ENCODE measurements around the gene KDM3B. TPM values are rescaled to one million over a fixed set of nuclear protein-coding genes. Genes with fewer than 3 reads are reported as not detected.

The KDM3B gene
- total and polyA plus RNA-seq, 2 of the 8 experiments (the other 6 are each of a cell fraction or from before 2014, with no cell fraction given): 27.1 to 78.1 TPM

DNA sequence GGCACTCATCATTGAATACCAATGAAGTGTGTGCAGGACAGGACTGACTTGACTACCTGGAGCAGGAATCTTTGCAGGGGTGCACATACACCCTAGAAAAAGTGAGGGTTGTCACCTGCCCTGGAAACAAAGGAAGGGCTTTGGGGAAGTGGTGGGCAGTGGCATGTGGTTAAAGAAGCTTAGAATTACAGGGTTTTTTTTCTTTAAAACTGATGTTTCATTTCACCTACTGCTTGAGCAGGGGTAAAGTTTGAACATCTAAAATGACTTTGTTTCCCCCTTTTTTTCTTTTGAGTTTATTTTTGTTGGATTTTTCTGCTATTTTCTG is 2.0 kb upstream of the KDM3B start:
- ChIA-PET CTCF (ENCODE audit: partially characterized antibody) (interaction anchor here (1.5 to 11.4 kb wide), 3 partner anchors 13 to 138 kb away, joined by 3 to 196 read pairs (median 4); partner anchors contain the start of genes CDC23, CDC25C and FAM53C), POLR2A (ENCODE audit: partially characterized antibody) (interaction anchor here (1.8 to 14.6 kb wide), 4 partner anchors 11 to 192 kb away, joined by 4 to 254 read pairs (median 39); partner anchors contain the start of genes CDC25C, ETF1 and FAM53C)
- H3K79me2 ChIP-seq (ENCODE audit: control insufficient read depth in 1 of 2, insufficient read depth in 2 of 2, low read length in 2 of 2): peaks cover 5 to 25% of the 10 kb centered on the region in 2 experiments; a peak in 3 of 4 replicates
- no peak overlapping the region for H2BK20ac ChIP-seq (ENCODE audit: low read length)
- H3K56ac ChIP-seq (replicated peaks; ENCODE audit: insufficient read length, low read depth, low read length): no peak overlapping the region
- H3K9me3 ChIP-seq (ENCODE audit: insufficient read depth in 2 of 2, low read depth in 1 of 2, low read length in 1 of 2): no peaks in the 10 kb centered on the region
- no peak overlapping the region for H2AK5ac ChIP-seq (ENCODE audit: low read depth, low read length)
- H3K4me2 ChIP-seq (ENCODE audit: insufficient read depth in 1 of 2, low read depth in 2 of 2, low read length in 2 of 2): no peak overlapping the region
- DNase-seq (ENCODE audit: low read depth in 1 of 2, low spot score in 2 of 2) (no peak), FAIRE-seq (no peak)
- peaks cover 8% of the 10 kb centered on the region for H3K23me2 ChIP-seq (ENCODE audit: low read depth, low read length)
- H3K23ac ChIP-seq (ENCODE audit: insufficient read length): no peak overlapping the region
- peaks cover 0 to 9% (median 3%) of the 10 kb centered on the region in 4 experiments; a peak in 3 of 7 replicates for H3K4me1 ChIP-seq (replicated peaks in 1 of 4; ENCODE audit: control insufficient read depth in 3 of 4, insufficient read depth in 4 of 4, low read length in 3 of 4)
- no peak overlapping the region for H4K8ac ChIP-seq (ENCODE audit: extremely low read depth, insufficient read depth, low read length)
- H2BK5ac ChIP-seq (ENCODE audit: low read depth, low read length): no peak overlapping the region
- H3K27me3 ChIP-seq (replicated peaks in 1 of 4; ENCODE audit: control insufficient read depth in 3 of 4, extremely low read depth in 1 of 4, insufficient read depth in 3 of 4, low read length in 3 of 4): no peaks in the 10 kb centered on the region
- H2AFZ ChIP-seq (ENCODE audit: low read length): no peak overlapping the region
- H3K9ac ChIP-seq (replicated peaks in 1 of 4; ENCODE audit: extremely low read depth in 1 of 4, low read depth in 3 of 4, low read length in 3 of 4): no peak overlapping the region
- no peak overlapping the region for H4K5ac ChIP-seq (ENCODE audit: insufficient read length, low read depth, low read length)
- no peak overlapping the region for H2BK15ac ChIP-seq (ENCODE audit: low read length)
- no peak overlapping the region for H2BK12ac ChIP-seq (ENCODE audit: low read depth, low read length)
- no peak overlapping the region for H3K27ac ChIP-seq (ENCODE audit: low read depth, low read length)
- peaks cover 4 to 12% of the 10 kb centered on the region in 2 experiments for H4K20me1 ChIP-seq (replicated peaks in 1 of 2; ENCODE audit: control insufficient read depth in 1 of 2, insufficient read depth in 2 of 2, low read length in 2 of 2)
- H3K4me3 ChIP-seq (ENCODE audit: extremely low read depth in 1 of 4, insufficient read depth in 2 of 4, low read depth in 3 of 4, low read length in 4 of 4): no peak overlapping the region
- no peaks in the 10 kb centered on the region; the same call in 1 of the 2 replicates for H3K79me1 ChIP-seq (ENCODE audit: low read depth, low read length)
- H3K14ac ChIP-seq (ENCODE audit: insufficient read length): no peak overlapping the region
- no peak overlapping the region for H3K18ac ChIP-seq (ENCODE audit: extremely low read depth, low read length)
- peaks cover 17 to 40% (median 30%) of the 10 kb centered on the region in 4 experiments for H3K36me3 ChIP-seq (ENCODE audit: control insufficient read depth in 2 of 4, insufficient read depth in 4 of 4, low read length in 3 of 4)
- H2BK120ac ChIP-seq (replicated peaks; ENCODE audit: low read depth, low read length): no peak overlapping the region
- no peak overlapping the region for H3K4ac ChIP-seq (replicated peaks; ENCODE audit: insufficient read length, low read depth, low read length)
- no peak overlapping the region for H4K91ac ChIP-seq (replicated peaks; ENCODE audit: insufficient read length, low read length)
- no peak for TF ChIP-seq SP4 (IDR thresholded peaks at IDR 0.05; ENCODE audit: low read length)
- no peak for TF ChIP-seq CREB1 (IDR thresholded peaks at IDR 0.05)
- TF ChIP-seq, protein P1, sequence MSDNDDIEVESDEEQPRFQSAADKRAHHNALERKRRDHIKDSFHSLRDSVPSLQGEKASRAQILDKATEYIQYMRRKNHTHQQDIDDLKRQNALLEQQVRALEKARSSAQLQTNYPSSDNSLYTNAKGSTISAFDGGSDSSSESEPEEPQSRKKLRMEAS (IDR thresholded peaks at IDR 0.05): no peak
- no peak for TF ChIP-seq RXRA (IDR thresholded peaks at IDR 0.05; ENCODE audit: insufficient read depth, low read depth, low read length)
- no peak for TF ChIP-seq TCF12 (IDR thresholded peaks at IDR 0.05; ENCODE audit: low read depth, low read length)
- no peak for TF ChIP-seq YY1 (IDR thresholded peaks at IDR 0.05; ENCODE audit: low read depth, low read length)

Measured in H1 (cell line).